Endothelial cell of umbilical vein (primary cell): ENCODE measurements around the gene EYS. TPM values are rescaled to one million over a fixed set of nuclear protein-coding genes. Genes with fewer than 3 reads are reported as not detected.

Experiments
- BruUV-seq: library from RNA; stranded (reverse); fragments of 400-500 nt; replicated peaks from 2 replicates; lab custom pipeline; 2021; lab: Mats Ljungman, UMichigan
- CTCF ChIA-PET: fragments of 300-600, 350-600 bp; sonication (Branson Sonifier 250); formaldehyde crosslinking; loops from one replicate; lab custom pipeline; 2021; ENCODE audit warnings: antibody characterized with exemption, inconsistent platforms; lab: Charles Lee
- POLR2A ChIA-PET: fragments of 300-600, 350-600 bp; sonication (Branson Sonifier 250); formaldehyde crosslinking; loops from one replicate; lab custom pipeline; 2021; ENCODE audit warnings: antibody characterized with exemption, inconsistent platforms; lab: Charles Lee
- DNase-seq: peaks from one replicate; pipeline ENCODE4 v3.0.0-alpha.2; 2011; ENCODE audit warnings: low read depth, low spot score
- FAIRE-seq: peaks from 2 replicates; lab custom pipeline; 2011; peaks lifted over from hg19 to GRCh38; lab: Jason Lieb, UNC
- H2AFZ ChIP-seq: 2 replicates; pipeline ENCODE4 v1.6.0; 2012; ENCODE audit warnings: low read depth, low read length, control low read depth, inconsistent platforms
- H3K27ac ChIP-seq: 2 replicates; pipeline ENCODE4 v1.5.1; 2011; ENCODE audit warnings: low read depth, mild to moderate bottlenecking, control low read depth, low read length, moderate library complexity; ENCODE audit not compliant: insufficient read depth
- H3K27me3 ChIP-seq, 2 experiments: 2 replicates each; pipeline versions ENCODE4 v1.6.0 to v1.6.1; 2011; ENCODE audit warnings: low read length in 2 of 2, mixed read lengths in 1 of 2; ENCODE audit not compliant: control insufficient read depth in 2 of 2, insufficient read depth in 2 of 2
- H3K36me3 ChIP-seq, 2 experiments: 2 replicates in 1 of 2; 3 replicates in 1 of 2; pipeline ENCODE4 v1.5.1; 2011; ENCODE audit warnings: low read length in 2 of 2, mild to moderate bottlenecking in 1 of 2, moderate library complexity in 1 of 2; ENCODE audit not compliant: control insufficient read depth in 2 of 2, insufficient read depth in 2 of 2; ENCODE audit errors: extremely low read depth in 1 of 2
- H3K4me1 ChIP-seq: 3 replicates; pipeline ENCODE4 v1.5.1; 2011; ENCODE audit warnings: mild to moderate bottlenecking, low read length; ENCODE audit not compliant: control insufficient read depth, insufficient read depth; ENCODE audit errors: extremely low read depth
- H3K4me2 ChIP-seq: 2 replicates; pipeline ENCODE4 v1.6.1; 2011; ENCODE audit warnings: low read length, control low read depth, mixed read lengths; ENCODE audit not compliant: insufficient read depth
- H3K4me3 ChIP-seq, 3 experiments: fragments of 200-600 bp in 1 of 3; sonication (generic), shearing (Covaris generic) in 1 of 3; replicated peaks in 1 of 3; 2 replicates each; pipeline ENCODE4 v1.5.1; 2011 to 2016; ENCODE audit warnings: control low read depth in 3 of 3, low read length in 3 of 3, mild to moderate bottlenecking in 2 of 3, inconsistent platforms in 1 of 3, low read depth in 1 of 3, moderate library complexity in 1 of 3; ENCODE audit not compliant: insufficient read depth in 1 of 3
- H3K79me2 ChIP-seq: 2 replicates; pipeline ENCODE4 v1.6.0; 2012; ENCODE audit warnings: low read length, inconsistent platforms; ENCODE audit not compliant: control insufficient read depth, insufficient read depth
- H3K9ac ChIP-seq: replicated peaks from 2 replicates; pipeline ENCODE3; 2011; ENCODE audit warnings: low read length, control low read depth; ENCODE audit not compliant: insufficient read depth; ENCODE audit errors: extremely low read depth
- H3K9me1 ChIP-seq: replicated peaks from 3 replicates; pipeline ENCODE4 v1.6.0; 2011; ENCODE audit warnings: mild to moderate bottlenecking, low read length; ENCODE audit not compliant: control insufficient read depth, insufficient read depth; ENCODE audit errors: extremely low read depth
- H3K9me3 ChIP-seq: replicated peaks from 2 replicates; pipeline ENCODE4 v1.5.1; 2012; ENCODE audit warnings: low read length, inconsistent platforms; ENCODE audit not compliant: control insufficient read depth, insufficient read depth
- H4K20me1 ChIP-seq: replicated peaks from 2 replicates; pipeline ENCODE3; 2011; ENCODE audit warnings: mild to moderate bottlenecking, low read length; ENCODE audit not compliant: control insufficient read depth, insufficient read depth; ENCODE audit errors: extremely low read depth
- EZH2 ChIP-seq: IDR thresholded peaks from 2 replicates; pipeline ENCODE4 v1.6.1; 2012; ENCODE audit warnings: borderline replicate concordance, low read depth, mild to moderate bottlenecking, moderate library complexity, low read length, inconsistent platforms; ENCODE audit not compliant: severe bottlenecking
- FOS ChIP-seq: IDR thresholded peaks from 2 replicates; pipeline ENCODE4 v1.6.1; 2011; ENCODE audit warnings: mild to moderate bottlenecking, low read length, moderate library complexity, borderline replicate concordance; ENCODE audit not compliant: insufficient read depth
- GATA2 ChIP-seq: IDR thresholded peaks from 2 replicates; pipeline ENCODE4 v1.7.0; 2011; ENCODE audit warnings: low read depth, mild to moderate bottlenecking, moderate library complexity, mixed read lengths, low read length; ENCODE audit not compliant: insufficient read length, insufficient read depth
- JUN ChIP-seq: IDR thresholded peaks from 2 replicates; pipeline ENCODE4 v1.6.1; 2011; ENCODE audit warnings: borderline replicate concordance, low read depth; ENCODE audit not compliant: insufficient read length, insufficient read depth
- MAX ChIP-seq: IDR thresholded peaks from 2 replicates; pipeline ENCODE4 v1.6.1; 2011; ENCODE audit not compliant: insufficient read depth, insufficient read length
- MYC ChIP-seq: IDR thresholded peaks from one replicate; pipeline ENCODE4 v1.6.1; 2011; ENCODE audit warnings: mild to moderate bottlenecking, low read depth, low read length
- POLR2A ChIP-seq: IDR thresholded peaks from 2 replicates; pipeline ENCODE4 v1.6.1; 2012; ENCODE audit warnings: low read depth, mild to moderate bottlenecking, control low read depth, low read length
- POLR2AphosphoS5 ChIP-seq: IDR thresholded peaks from 2 replicates; pipeline ENCODE4 v1.6.1; 2012; ENCODE audit warnings: low read depth, mild to moderate bottlenecking, control low read depth, low read length, moderate library complexity; ENCODE audit not compliant: insufficient read depth
- dilution Hi-C: fragments of 300-500 bp; cut with MboI; formaldehyde crosslinking; loops from one replicate; pipeline ENCODE4 v1.15.0; 2019; ENCODE audit warnings: low sequenced_read_pairs; ENCODE audit not compliant: extremely low pct_ligation_motif_present
- intact Hi-C: fragments of 100-400 bp; cut with micrococcal nuclease; formaldehyde crosslinking; loops from one replicate; pipeline ENCODE4 v1.10.0; 2022
- polyA plus RNA-seq, 4 experiments: library from polyadenylated mRNA; depleted of rRNA in 3 of 4; stranded (reverse) in 3 of 4; unstranded in 1 of 4; fragments of >200 nt; gene quantifications; 2 replicates each; pipeline versions ENCODE4 v1.2.1 to v1.2.3, GENCODE V29; 2011 to 2012; ENCODE audit warnings: missing spikeins in 1 of 4
- total RNA-seq: library from RNA; stranded (reverse); gene quantifications from 2 replicates; pipeline ENCODE4 v1.2.3, GENCODE V29; 2021
- TF ChIP-seq, protein P1 (sequence below), 2 donors: IDR thresholded peaks; 1 replicate in 1 of 2; 2 replicates in 1 of 2; pipeline ENCODE4 v1.5.1; 2011; ENCODE audit warnings: low read length in 2 of 2, mild to moderate bottlenecking in 2 of 2, moderate library complexity in 2 of 2, control low read depth in 1 of 2, inconsistent platforms in 1 of 2, low read depth in 1 of 2; ENCODE audit not compliant: insufficient read depth in 1 of 2; ENCODE audit errors: extremely low read depth in 1 of 2

EYS gene
- total and polyA plus RNA-seq, 2 donors (not counting 3 experiments of a cell fraction or from before 2014, with no cell fraction given): 0.01 to 0.27 TPM

DNA sequence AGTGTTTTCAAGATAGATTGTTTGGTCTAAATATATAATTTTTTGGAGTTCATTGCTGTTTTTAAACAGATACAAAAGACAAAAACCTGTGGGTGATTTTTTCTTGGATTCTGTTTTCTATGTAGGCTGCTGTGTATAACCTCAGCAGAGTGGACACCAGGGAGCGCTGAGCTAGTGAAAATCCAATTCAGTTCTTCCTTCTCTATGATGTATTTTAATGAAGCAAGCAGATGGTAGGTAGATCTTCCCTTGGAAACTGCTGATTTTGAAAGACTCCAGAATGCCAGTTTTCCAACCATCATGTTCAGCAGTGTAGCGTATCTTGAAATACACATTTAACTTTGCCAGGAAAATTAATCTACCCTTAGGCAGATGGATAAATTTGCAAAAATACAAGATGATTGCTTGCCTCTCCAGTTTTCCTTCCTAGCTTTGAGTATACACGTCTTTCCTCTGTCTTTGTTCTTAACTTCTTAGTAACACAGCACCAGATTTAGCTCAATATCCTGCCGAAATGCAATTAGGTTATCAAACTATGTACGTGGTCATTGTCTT lies 1893.4 kb downstream of the EYS start:
- dilution Hi-C loops: no loop called here
- Histone ChIP-seq H2AFZ (peak overlapping the region; percentile 16), H3K9me1 (no peaks in the 10 kb centered on the region), H3K36me3 (no peaks in the 10 kb centered on the region), H3K9ac (no peak overlapping the region), H3K79me2 (no peaks in the 10 kb centered on the region), H3K27me3 (no peaks in the 10 kb centered on the region), H3K9me3 (no peaks in the 10 kb centered on the region), H3K27ac (no peak overlapping the region), H3K4me1 (no peaks in the 10 kb centered on the region), H3K4me3 (no peak overlapping the region), H3K4me2 (no peak overlapping the region), H4K20me1 (no peaks in the 10 kb centered on the region)
- intact Hi-C loops: no loop called here
- ChIA-PET POLR2A (no interaction called here), CTCF (interaction anchor here (0.7 to 2.8 kb wide), 5 partner anchors 11 to 461 kb away, joined by 3 to 19 read pairs (median 4); no protein-coding TSS in a partner anchor)
- DNase-seq (no peak), FAIRE-seq (no peak)
- BruUV-seq: no TSS peak
- no peak for TF ChIP-seq MYC
- no peak for TF ChIP-seq POLR2AphosphoS5
- TF ChIP-seq, protein P1, sequence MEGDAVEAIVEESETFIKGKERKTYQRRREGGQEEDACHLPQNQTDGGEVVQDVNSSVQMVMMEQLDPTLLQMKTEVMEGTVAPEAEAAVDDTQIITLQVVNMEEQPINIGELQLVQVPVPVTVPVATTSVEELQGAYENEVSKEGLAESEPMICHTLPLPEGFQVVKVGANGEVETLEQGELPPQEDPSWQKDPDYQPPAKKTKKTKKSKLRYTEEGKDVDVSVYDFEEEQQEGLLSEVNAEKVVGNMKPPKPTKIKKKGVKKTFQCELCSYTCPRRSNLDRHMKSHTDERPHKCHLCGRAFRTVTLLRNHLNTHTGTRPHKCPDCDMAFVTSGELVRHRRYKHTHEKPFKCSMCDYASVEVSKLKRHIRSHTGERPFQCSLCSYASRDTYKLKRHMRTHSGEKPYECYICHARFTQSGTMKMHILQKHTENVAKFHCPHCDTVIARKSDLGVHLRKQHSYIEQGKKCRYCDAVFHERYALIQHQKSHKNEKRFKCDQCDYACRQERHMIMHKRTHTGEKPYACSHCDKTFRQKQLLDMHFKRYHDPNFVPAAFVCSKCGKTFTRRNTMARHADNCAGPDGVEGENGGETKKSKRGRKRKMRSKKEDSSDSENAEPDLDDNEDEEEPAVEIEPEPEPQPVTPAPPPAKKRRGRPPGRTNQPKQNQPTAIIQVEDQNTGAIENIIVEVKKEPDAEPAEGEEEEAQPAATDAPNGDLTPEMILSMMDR (IDR thresholded peaks at IDR 0.05; ENCODE audit: extremely low read depth in 1 of 2, insufficient read depth in 1 of 2, low read depth in 1 of 2, low read length in 2 of 2): no peak
- TF ChIP-seq JUN: no peak
- no peak for TF ChIP-seq GATA2
- TF ChIP-seq EZH2: no peak
- TF ChIP-seq POLR2A: no peak
- TF ChIP-seq FOS: no peak
- no peak for TF ChIP-seq MAX
